Upper lobe of left lung (tissue), 6 donors: Measurements from ENCODE around the gene ITPR2. TPM values are rescaled to one million over a fixed set of nuclear protein-coding genes. Genes with fewer than 3 reads are reported as not detected.
"Not testable (repeated sequence)": the region's sequence is repeated elsewhere in the genome, so short reads cannot be mapped to it uniquely, and the experiment has no call there.

ENCODE experiments used
- ATAC-seq, 2 donors: fragments of 200-7000 bp; cut with Tn5 transposase; one replicate each; pipeline ENCODE4 v1.9.1; 2022; ENCODE audit warnings: mild to moderate bottlenecking in 2 of 2, moderate library complexity in 2 of 2; ENCODE audit not compliant: low FRiP score in 2 of 2
- DNase-seq, 2 donors: peaks; one replicate each; pipeline ENCODE4 v3.0.0-alpha.2; 2019 to 2020
- H3K27ac ChIP-seq, 4 donors: fragments of 200-600 bp; sonication (generic); one replicate each; pipeline ENCODE4 v1.5.1; 2016 to 2019
- H3K27me3 ChIP-seq, 4 donors: fragments of 200-600 bp; sonication (generic); one replicate each; pipeline ENCODE4 v1.5.1; 2017 to 2019
- H3K36me3 ChIP-seq, 4 donors: fragments of 200-600 bp; sonication (generic); one replicate each; pipeline ENCODE4 v1.5.1; 2016 to 2019
- H3K4me1 ChIP-seq, 4 donors: fragments of 200-600 bp; sonication (generic); one replicate each; pipeline ENCODE4 v1.5.1; 2018 to 2019
- H3K4me3 ChIP-seq, 4 donors: fragments of 200-600 bp; sonication (generic); one replicate each; pipeline ENCODE4 v1.5.1; 2017 to 2019; ENCODE audit warnings: mild to moderate bottlenecking in 2 of 4, moderate library complexity in 1 of 4
- H3K9me3 ChIP-seq, 4 donors: fragments of 200-600 bp; sonication (generic); one replicate each; pipeline ENCODE4 v1.5.1; 2018 to 2019
- EP300 ChIP-seq, 4 donors: sonication (generic); formaldehyde crosslinking; IDR thresholded peaks; one replicate each; pipeline ENCODE4 v1.5.1; 2017; ENCODE audit warnings: antibody characterized with exemption in 4 of 4, control low read depth in 2 of 4
- POLR2A ChIP-seq, 4 donors: fragments of 450-650 bp; IDR thresholded peaks; one replicate each; pipeline ENCODE4 v1.5.1; 2016 to 2017; ENCODE audit warnings: antibody characterized with exemption in 4 of 4, mild to moderate bottlenecking in 2 of 4
- POLR2AphosphoS5 ChIP-seq, 2 donors: sonication (generic); formaldehyde crosslinking; IDR thresholded peaks; one replicate each; pipeline ENCODE4 v1.5.1; 2017; ENCODE audit warnings: antibody characterized with exemption in 2 of 2
- WGBS, 2 donors: methylation state at CpG; one replicate each; pipeline ENCODE4 v1.1.5; 2017 to 2018; 5-methylcytosine and 5-hydroxymethylcytosine counted together
- total RNA-seq, 6 donors: library from RNA; depleted of rRNA in 4 of 6; stranded (reverse); fragments of >200 nt in 4 of 6; gene quantifications; one replicate each; pipeline versions ENCODE4 v1.1.0 to v1.2.1, GENCODE V29; 2016 to 2021
- TF ChIP-seq, protein P1 (sequence below), 6 experiments: fragments of 450-650 bp in 4 of 6; fragments of 200-600 bp in 2 of 6; sonication (generic) in 2 of 6; IDR thresholded peaks; one replicate each; pipeline ENCODE4 v1.5.1; 2016 to 2019; ENCODE audit warnings: antibody characterized with exemption in 6 of 6
- donor health status: DM: no; HTN: no; CAD: no; lungs with moderate emphysema.
- donor health status: DM: no; HTN: yes; CAD: no; lungs with severe emphysema.

ITPR2 gene
- total RNA-seq, 6 donors from 2014 or later, result 35.5 to 115 (median 45.0) TPM

DNA sequence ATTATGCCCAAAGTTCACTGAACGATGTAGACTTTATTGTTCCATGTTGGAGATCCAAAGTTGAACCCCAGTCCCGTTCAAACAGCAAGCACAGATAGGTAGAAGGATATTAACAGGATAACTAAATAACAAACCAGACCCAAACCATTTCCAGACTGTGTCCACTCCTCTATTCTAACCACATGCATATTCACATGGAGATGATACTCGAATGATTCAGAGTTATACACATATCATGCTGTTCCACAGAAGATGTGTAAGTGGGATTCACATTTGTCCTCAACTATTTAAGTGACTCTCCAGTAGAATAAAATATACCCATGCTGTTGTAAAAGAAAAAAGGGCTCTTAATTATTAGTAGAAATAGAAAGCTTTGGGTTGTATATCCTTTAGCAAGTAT is 185.9 kb downstream of the ITPR2 start:
- no peak for DNase-seq
- H3K27me3 ChIP-seq, result no peaks in the 10 kb centered on the region
- ATAC-seq, result no peak
- TF ChIP-seq POLR2A (IDR thresholded peaks at IDR 0.05) (no peak), EP300 (IDR thresholded peaks at IDR 0.05) (no peak), POLR2AphosphoS5 (IDR thresholded peaks at IDR 0.05) (no peak)
- TF ChIP-seq, protein P1, sequence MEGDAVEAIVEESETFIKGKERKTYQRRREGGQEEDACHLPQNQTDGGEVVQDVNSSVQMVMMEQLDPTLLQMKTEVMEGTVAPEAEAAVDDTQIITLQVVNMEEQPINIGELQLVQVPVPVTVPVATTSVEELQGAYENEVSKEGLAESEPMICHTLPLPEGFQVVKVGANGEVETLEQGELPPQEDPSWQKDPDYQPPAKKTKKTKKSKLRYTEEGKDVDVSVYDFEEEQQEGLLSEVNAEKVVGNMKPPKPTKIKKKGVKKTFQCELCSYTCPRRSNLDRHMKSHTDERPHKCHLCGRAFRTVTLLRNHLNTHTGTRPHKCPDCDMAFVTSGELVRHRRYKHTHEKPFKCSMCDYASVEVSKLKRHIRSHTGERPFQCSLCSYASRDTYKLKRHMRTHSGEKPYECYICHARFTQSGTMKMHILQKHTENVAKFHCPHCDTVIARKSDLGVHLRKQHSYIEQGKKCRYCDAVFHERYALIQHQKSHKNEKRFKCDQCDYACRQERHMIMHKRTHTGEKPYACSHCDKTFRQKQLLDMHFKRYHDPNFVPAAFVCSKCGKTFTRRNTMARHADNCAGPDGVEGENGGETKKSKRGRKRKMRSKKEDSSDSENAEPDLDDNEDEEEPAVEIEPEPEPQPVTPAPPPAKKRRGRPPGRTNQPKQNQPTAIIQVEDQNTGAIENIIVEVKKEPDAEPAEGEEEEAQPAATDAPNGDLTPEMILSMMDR (IDR thresholded peaks at IDR 0.05), result no peak
- no peaks in the 10 kb centered on the region for H3K36me3 ChIP-seq
- no peak overlapping the region for H3K27ac ChIP-seq
- 95 to 99% methylated on average over 3 of the region's 3 CpGs for WGBS, 2 donors
- H3K4me1 ChIP-seq, result no peaks in the 10 kb centered on the region
- H3K4me3 ChIP-seq, result no peak overlapping the region
- no peaks in the 10 kb centered on the region for H3K9me3 ChIP-seq

DNA sequence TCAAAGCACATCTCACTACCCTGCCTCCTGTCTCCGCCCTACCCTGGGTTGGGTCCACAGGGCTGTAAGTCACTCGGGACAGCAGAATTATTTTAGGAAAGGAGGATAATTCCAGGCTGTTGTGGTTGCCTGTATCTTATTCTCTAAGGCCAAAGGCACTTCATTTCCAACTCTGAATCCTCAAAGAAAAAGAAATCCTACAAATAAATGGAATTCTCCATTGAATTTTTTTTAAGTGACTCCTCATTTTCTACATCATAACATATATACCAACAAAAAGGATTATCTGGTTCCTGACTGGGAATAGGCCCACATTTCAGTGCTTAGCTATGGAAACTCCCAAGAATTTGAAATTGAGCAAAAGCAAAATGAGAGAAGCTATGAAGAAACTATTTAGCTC is 186.4 kb downstream of the ITPR2 start:
- Histone ChIP-seq H3K27me3 (no peaks in the 10 kb centered on the region), H3K36me3 (no peaks in the 10 kb centered on the region), H3K9me3 (no peaks in the 10 kb centered on the region), H3K4me3 (no peak overlapping the region), H3K4me1 (no peaks in the 10 kb centered on the region), H3K27ac (no peak overlapping the region)
- TF ChIP-seq POLR2AphosphoS5 (IDR thresholded peaks at IDR 0.05) (no peak), POLR2A (IDR thresholded peaks at IDR 0.05) (no peak), EP300 (IDR thresholded peaks at IDR 0.05) (no peak)
- TF ChIP-seq, protein P1 (IDR thresholded peaks at IDR 0.05), result no peak
- ATAC-seq, result no peak
- no peak for DNase-seq
- WGBS, 2 donors, result 81 to 87% methylated on average over 2 of the region's 2 CpGs

DNA sequence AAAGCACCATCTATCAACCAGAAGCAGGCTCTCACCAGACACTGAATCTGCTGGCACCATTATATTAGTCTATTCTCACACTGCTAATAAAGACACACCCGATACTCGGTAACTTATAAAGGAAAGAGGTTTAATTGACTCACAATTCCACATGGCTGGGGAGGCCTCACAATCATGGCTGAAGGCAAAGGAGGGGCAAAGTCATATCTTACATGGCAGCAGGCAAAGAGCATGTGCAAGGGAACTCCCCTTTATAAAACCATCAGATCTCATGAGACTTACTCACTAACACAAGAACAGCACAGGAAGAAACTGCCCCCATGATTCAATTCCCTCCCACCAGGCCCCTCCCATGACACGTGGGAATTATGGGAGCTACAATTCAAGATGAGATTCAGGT is 188.6 kb downstream of the ITPR2 start:
- H3K27ac ChIP-seq, ATAC-seq, H3K4me3 ChIP-seq, DNase-seq, H3K36me3 ChIP-seq, H3K4me1 ChIP-seq, H3K27me3 ChIP-seq, H3K9me3 ChIP-seq: not testable (repeated sequence)
- WGBS, 2 donors, result 92 to 100% methylated on average over 3 of the region's 3 CpGs

DNA sequence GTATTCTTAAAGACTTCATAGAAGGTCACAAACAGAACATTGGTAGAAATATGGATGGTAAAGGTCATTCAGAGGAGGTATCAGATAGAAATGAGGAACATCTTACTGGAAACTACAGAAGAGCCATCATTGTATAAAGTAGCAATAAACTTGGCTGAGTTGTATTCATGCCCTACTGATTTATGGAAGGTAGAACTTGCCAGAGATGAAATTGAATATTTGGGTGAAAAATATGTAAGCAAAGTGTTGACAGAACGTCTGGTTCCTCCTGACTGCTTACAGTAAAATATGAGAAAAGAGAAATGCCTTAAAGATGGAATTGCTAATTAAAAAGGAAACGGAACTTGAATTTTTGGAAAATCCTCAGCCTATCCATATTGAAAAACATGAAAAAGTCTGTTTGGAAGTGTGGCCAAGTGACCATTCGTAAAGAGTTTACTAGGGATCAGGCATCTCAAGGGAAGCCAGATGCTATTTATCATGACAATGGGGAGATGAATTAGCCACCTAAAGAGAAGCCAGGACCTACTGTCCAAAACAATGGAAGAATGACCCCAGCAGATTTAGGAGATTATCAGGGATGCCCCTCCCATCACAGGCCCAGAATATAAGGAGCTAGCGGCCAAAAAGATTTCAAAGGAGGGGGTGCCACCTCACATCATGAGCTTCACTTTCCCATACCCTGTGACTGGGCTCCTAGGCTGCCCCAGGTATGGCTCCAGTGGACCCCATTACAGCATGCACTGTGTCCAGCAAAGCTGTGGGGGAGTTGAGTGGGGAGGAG is 189.3 kb downstream of the ITPR2 start:
- H3K4me1 ChIP-seq, result no peaks in the 10 kb centered on the region
- 88 to 90% methylated on average over 4 of the region's 4 CpGs for WGBS, 2 donors
- H3K27me3 ChIP-seq, result no peaks in the 10 kb centered on the region
- H3K27ac ChIP-seq, result no peak overlapping the region
- no peaks in the 10 kb centered on the region for H3K36me3 ChIP-seq
- TF ChIP-seq POLR2AphosphoS5 (IDR thresholded peaks at IDR 0.05) (no peak), EP300 (IDR thresholded peaks at IDR 0.05) (no peak), POLR2A (IDR thresholded peaks at IDR 0.05) (no peak)
- TF ChIP-seq, protein P1 (IDR thresholded peaks at IDR 0.05), result no peak
- ATAC-seq (peak in 1 of 2 donors; percentile 49), DNase-seq (no peak)
- no peaks in the 10 kb centered on the region for H3K9me3 ChIP-seq
- no peak overlapping the region for H3K4me3 ChIP-seq

DNA sequence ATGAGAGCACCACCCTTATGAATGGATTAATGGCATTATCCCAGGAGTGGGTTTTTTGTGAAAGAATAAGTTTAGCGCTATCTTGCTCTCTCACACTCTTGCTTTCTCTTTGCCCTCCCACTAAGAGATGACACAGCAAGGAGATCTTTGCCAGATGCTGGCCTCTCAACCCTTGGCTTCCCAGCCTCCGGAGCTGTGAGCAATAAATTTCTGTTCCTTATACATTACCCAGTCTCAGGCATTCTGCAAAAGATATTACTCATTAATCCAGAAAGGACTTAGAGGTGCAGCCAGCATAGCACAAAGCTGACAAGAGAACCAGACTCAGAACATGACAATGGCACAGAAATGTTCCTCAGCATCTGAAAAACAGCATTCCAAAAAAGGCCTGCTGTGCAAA is 190.6 kb downstream of the ITPR2 start:
- TF ChIP-seq, protein P1 (IDR thresholded peaks at IDR 0.05), result no peak
- no peak for TF ChIP-seq EP300 (IDR thresholded peaks at IDR 0.05)
- no peak for TF ChIP-seq POLR2A (IDR thresholded peaks at IDR 0.05)
- no peak for TF ChIP-seq POLR2AphosphoS5 (IDR thresholded peaks at IDR 0.05)
- 92 to 95% methylated on average over 2 of the region's 2 CpGs for WGBS, 2 donors
- Histone ChIP-seq H3K4me1 (no peaks in the 10 kb centered on the region), H3K9me3 (no peaks in the 10 kb centered on the region), H3K27me3 (no peaks in the 10 kb centered on the region), H3K36me3 (no peaks in the 10 kb centered on the region), H3K4me3 (no peak overlapping the region), H3K27ac (no peak overlapping the region)
- ATAC-seq (no peak), DNase-seq (no peak)
